Skeletal muscle cell (primary cell): ENCODE data around the gene USF2.
"Not testable (repeated sequence)": the region's sequence is repeated elsewhere in the genome, so short reads cannot be mapped to it uniquely, and the experiment has no call there.

Experiments used
- DNase-seq: peaks from one replicate; pipeline ENCODE4 v3.0.0-alpha.2; 2010; ENCODE audit warnings: low read depth
- H3K4me3 ChIP-seq: 2 replicates; pipeline ENCODE4 v1.5.1; 2011; ENCODE audit warnings: low read depth, mild to moderate bottlenecking, control low read depth, low read length, moderate library complexity

The USF2 gene

DNA sequence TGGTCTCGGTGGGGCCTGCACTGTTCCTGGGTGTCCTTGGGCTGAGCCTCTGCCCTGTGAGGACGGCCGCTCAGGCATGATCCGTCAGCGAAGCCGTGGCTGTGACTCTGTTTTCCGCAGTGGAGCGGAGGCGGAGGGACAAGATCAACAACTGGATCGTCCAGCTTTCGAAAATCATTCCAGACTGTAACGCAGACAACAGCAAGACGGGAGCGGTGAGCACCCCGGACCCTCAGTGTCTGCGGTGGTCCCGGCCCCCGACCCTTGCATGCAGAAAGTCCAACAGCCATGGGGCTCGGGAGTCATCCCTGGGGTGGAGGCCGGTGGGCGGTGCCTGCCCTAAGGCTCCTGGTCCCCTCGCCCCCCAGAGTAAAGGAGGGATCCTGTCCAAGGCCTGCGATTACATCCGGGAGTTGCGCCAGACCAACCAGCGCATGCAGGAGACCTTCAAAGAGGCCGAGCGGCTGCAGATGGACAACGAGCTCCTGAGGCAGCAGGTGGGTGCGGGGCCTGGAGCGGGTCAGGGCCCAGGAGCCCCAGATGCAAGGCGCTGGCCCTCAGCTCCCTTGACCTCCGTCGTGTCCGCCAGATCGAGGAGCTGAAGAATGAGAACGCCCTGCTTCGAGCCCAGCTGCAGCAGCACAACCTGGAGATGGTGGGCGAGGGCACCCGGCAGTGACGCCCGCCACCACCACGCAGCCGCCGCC, 10.0 kb downstream of the USF2 start:
- H3K4me3 ChIP-seq = no peak overlapping the region
- no peak for DNase-seq

DNA sequence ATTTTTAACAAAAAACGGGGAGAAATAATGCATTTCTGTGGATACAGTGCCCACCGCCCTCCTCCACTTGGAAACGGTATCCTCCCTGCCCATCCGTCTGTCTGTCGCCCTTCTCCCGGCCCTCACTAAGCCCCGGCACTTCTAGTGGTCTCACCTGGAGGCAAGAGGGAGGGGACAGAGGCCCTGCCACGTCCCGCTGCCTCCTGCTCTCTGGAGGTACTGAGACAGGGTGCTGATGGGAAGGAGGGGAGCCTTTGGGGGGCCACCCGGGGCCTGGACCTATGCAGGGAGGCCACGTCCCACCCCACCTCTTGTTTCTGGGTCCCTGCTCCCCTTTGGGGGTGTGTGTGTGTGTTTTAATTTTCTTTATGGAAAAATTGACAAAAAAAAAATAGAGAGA, 10.6 kb downstream of the USF2 start:
- H3K4me3 ChIP-seq = no peak overlapping the region
- no peak for DNase-seq

DNA sequence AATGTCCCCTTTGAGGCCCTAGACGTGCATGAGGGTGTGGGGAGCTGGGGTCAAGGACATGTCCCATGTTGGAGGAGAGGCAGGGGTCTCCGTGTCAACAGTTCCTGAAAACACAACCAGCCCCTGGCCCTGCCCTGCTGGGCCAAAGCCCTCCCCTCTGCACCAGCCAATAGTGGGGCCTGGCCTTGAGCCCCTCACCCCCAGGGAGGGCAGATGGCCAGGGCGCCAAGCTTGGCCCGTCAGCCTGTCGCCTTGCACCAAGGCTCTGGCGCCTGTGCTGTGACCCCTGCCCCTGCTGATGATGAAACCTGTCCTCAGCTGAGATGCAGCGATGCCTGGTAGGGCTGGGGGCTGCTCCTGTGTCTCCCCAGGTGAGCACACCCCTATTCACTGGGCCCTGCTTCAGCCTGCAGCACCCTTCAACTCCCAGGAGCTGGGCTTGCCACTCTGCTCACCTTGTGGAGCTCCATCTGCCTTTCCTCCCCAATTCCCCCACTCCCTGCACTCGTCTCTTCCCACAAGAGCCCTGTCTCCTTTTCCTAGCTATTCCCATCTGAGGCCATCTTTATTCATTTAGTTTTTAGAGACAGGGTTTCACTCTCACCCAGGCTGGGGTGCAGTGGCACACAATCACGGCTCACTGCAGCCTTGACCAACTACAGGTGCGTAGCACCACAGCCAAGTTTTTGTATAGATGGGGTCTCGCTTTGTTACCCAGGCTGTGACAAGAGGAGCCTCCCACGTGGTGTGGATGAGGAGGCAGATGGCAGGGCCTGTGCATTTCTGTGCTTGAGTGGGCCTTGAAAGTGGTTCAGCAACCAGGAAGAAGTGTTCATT, 11.4 kb downstream of the USF2 start:
- DNase-seq = no peak
- H3K4me3 ChIP-seq = no peak overlapping the region

DNA sequence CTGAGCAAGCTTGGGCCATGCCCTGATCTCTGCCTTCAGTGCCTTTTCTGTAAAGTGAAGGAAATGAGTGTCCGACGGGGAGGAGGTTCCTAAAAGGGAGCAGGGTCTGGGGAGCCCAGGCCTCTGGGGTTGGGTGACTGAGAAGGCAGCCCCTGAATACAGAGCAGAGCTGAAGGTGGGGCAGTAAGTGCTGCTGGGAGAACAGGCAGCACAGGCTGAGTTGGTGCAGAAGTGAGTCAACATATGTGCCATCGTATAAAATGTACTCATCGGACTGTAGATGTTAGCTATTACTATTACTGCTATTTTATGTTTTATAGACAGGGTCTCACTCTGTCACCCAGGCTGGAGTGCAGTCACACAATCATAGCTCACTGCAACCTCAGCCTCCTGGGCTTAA, 12.5 kb downstream of the USF2 start:
- no peak for DNase-seq
- no peak overlapping the region for H3K4me3 ChIP-seq

DNA sequence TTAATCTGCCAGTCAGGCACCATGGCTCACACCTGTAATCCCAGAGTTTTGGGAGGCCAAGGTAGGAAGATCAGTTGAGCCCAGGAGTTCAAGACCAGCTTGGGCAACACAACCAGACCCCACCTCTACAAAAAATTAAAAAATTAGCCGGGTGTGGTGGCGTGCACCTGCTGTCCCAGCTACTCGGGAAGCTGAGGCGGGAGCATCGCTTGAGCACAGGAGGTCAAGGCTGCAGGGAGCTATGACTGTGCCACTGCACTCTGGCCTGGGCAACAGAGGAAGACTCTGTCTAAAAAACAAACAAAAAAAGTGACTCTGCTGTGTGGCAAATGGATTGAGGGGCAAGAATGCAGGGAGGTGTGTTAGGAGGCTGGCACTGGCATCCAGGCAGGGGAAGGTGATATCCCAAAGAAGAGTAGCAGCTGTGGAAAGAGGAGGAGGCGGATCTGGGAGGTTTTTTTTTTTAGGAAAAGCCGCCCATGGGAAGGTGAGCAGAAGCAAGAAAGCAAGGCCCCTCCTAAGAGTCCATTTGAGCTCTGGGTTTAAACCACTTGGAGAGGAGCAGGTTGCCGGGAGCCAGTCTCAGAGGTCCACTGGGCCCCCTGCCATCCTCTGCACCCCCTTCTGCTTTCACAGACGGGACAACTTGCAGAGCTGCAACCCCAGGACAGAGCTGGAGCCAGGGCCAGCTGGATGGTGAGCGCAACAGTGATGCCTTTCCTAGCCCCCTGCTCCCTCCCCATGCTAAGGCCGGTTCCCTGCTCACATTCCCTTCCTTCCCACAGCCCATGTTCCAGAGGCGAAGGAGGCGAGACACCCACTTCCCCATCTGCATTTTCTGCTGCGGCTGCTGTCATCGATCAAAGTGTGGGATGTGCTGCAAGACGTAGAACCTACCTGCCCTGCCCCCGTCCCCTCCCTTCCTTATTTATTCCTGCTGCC, 15.7 kb downstream of the USF2 start:
- no peak overlapping the region for H3K4me3 ChIP-seq
- no peak for DNase-seq

DNA sequence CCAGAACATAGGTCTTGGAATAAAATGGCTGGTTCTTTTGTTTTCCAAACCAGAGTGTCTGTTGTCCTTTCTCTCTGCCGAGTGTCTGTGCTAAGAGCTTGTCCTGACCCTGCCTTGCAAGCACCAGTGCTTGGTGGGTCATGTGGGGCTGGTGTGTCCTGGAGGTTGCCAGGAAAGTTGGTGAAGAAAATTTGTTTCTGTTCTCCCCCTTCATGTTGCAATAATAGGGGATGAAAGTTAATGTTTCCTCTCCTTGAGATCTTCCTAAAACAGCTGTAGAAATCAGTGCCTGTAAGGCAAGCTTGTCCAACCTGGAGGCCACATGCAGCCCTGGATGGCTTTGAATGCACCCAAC, 16.3 kb downstream of the USF2 start:
- H3K4me3 ChIP-seq = no peak overlapping the region
- DNase-seq = no peak

DNA sequence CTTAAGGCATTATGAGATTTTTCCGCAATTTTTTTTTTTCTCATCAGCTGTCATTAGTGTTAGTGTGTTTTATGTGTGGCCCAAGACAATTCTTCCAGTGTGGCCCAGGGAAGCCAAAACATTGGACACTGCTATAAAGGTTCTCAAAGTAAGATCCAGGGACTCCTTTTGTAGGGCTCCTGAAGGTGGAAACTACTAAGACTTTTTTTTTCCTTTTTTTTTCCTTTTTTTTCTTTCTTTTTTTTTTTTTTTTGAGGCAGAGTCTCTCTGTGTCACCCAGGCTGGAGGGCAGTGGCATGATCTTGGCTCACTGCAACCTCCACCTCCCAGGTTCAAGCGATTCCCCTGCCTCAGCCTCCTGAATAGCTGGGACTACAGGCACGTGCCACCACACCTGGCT, 16.7 kb downstream of the USF2 start:
- not testable (repeated sequence) for DNase-seq, H3K4me3 ChIP-seq

DNA sequence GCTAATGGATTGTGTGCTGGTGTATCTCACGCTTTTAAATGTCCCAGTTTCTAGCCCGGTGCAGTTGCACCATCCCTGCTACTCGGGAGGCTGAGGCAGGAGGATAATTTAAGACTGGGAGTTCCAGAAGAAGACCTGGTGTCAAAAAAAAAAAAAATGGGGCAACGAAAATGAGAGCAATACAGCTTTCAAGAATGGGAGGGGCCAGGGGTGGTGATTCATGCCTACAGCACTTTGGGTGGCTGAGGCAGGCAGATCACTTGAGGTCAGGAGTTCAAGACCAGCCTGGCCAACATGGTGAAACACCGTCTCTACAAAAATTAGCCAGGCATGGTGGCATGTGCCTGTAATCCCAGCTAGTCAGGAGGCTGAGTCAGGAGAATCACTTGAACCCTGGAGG, 17.3 kb downstream of the USF2 start:
- not testable (repeated sequence) for DNase-seq, H3K4me3 ChIP-seq

DNA sequence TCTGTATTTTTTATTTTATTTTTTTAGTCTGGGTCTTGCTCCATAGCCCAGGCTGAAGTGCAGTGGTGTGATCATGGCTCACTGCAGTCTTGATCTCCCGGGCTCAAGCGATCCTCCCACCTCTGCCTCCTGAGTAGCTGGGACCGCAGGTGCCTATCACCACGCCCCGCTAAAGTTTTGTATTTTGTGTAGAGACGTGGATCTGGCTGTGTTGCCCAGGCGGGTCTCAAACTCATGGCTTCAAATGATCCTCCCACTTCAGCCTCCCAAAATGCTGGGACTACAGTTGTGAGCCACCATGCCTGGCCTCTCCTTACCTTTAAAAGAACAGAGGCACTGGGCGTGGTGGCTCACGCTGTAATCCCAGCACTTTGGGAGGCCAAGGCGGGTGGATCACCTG, 19.0 kb downstream of the USF2 start:
- no peak overlapping the region for H3K4me3 ChIP-seq
- DNase-seq = no peak

DNA sequence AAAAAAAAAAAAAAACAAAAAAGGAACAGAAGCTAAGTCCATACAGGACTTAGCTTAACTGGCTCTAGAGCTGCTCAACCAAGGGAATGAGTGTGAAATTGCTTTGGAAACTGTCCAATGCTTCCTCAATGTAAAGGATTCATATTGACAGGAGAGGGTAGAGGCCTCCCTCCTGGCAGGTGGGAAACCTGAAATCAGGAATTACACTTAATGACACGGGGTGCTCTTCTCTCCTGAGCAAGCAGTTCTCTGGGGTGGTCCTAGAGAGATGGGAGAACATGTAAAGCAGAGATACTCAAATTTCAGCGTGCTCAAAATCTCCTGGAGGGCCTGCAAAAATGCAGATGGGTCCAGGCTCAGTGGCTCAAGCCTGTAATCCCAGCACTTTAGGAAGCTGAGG, 19.6 kb downstream of the USF2 start:
- no peak for DNase-seq
- H3K4me3 ChIP-seq = no peak overlapping the region

DNA sequence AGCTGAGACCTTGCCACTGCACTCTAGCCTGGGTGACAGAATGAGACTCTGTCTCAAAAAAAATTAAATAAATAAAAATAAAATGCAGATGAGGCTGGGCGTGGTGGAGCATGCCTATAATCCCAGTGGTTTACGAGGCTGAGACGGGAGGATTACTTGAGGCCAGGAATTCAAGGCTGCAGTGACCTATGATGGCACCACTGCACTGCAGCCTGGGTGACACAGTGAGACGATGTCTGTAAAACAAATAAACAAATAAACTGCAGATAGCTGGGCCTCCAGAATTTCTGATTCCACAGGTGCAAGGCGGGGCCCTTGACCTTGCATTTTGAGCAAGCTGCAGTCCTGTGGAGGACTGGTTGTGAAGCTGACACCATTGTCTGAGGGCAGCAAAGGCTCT, 20.1 kb downstream of the USF2 start:
- no peak overlapping the region for H3K4me3 ChIP-seq
- no peak for DNase-seq

DNA sequence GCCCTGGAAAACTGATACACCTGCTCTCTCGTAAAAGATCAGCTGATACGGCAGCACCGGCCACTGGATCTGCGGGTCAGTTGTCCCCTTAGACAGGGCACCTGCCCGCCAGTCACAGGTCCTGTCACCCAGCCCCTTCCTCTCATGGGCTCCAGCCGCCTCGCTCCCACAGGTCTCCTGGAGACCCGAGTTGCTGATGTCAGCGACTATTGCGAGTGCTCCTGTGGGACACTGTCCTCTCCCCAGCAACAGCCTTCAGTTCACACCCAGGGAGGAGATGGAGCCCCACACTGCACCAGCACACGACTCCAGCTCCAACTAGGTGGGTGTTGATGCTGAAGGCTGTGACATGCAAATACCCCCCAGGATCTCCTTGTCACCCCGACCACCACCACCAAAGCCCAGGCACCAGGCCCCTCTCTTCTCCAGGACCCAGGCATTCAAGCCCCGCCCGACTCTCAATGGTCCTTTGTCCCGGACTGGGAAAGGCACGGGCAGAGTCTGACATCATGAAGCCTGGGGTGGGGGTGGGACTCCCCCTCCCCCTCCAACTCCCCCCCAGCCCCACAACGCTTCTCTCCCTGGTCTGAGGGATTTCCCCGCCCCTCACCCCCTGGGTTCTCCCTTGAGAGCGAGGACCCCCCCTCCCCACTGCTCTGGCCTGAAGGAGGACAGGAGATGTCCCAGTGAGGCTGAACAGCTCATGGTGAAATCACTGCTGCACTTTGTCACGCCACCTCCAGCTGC, 21.8 kb downstream of the USF2 start:
- no peak overlapping the region for H3K4me3 ChIP-seq
- DNase-seq = no peak

DNA sequence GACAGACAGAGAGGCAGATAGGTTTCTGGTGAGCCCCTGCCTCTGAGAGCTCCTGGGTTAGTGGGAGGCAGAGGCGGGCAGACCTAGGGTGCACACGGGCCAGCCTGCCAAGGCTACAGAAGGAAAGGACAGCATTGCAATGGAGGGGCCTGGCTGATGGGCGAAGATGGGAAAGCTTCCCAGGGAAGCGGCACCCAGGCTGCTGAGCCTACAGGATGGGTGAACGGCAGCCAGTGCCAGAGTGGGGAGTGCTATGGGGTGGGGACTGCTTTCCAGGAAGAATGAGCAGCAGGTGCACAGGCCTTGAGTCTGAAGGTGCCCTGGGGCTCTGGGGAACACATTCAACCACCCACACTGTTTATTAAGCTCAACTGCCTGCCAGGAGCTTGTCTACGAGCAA, 22.5 kb downstream of the USF2 start:
- DNase-seq = no peak
- H3K4me3 ChIP-seq = no peak overlapping the region

DNA sequence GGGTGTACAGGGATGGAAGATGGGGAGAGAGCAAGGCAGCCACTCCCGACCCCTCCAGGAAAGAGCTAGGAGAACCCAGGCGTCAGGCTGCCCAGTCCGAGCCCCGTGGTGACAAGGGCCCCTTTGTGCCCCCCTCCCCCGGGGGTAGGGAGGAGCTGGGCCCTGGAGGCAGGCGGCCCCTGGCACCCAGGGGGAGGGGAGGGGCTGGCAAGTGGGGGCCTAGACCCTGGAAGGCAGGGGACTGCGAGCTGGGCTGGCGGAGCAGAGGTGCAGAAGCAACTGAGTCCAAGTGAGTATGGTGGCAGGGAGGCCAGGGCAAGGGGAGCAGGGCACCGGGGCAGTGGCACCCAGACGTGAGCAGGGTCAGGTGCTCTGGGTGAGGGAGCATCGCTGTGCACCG, 23.2 kb downstream of the USF2 start, which contains the start of gene MAG:
TSS of gene MAG (plus strand) at position 246 of the 400 bp plus-strand sequence. CDS start 3,248 bp downstream, outside the sequence.
- no peak for DNase-seq

DNA sequence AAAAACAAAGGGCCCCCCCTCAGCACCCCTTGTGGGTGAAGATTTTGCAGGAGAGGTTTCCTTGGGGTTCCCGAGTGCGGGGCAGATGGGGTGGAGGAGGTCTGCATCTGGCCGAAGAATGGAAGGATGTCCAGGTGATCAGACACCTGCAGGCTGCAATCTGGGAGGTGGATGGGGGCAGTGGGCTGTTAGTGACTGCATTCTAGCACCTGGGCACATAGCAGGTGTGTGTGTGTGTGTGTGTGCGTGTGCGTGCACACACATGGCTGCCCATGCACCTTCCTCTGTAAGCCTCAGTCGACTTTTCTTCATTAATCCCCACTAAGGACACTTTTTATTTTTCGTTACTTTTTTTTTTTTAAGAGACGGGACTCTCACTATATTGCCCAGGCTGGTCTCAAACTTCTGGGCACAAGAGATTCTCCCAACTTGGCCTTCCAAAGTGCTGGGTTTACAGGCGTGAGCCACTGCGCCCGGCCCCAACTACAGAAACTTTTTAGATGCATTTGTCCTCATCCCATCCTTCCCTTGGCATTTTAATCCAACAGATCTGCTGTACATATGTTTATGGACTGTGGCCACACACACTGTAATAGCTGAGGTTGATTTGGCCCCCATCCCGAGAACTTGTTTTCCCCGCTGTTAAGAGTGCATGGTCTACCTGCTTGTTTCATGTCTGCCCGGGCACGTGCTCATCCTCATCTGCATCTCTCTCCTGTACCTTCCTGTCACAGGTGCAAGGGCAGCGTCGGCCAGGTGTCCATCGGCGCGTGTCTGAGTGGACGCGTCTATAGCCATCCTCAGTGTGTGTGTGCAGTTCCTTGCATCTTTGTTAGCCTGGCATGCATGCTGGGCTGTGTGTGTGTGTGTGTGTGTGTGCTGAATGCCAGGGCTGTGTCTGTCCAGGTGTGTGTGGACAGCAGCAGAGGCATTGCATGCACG, 23.9 kb downstream of the USF2 start:
- no peak for DNase-seq
- H3K4me3 ChIP-seq = no peak overlapping the region

More for the DNA sequence above, 23.2 kb downstream of the USF2 start, which contains the start of gene MAG:
- H3K4me3 ChIP-seq = no peak within 1 kb of the TSS

DNA sequence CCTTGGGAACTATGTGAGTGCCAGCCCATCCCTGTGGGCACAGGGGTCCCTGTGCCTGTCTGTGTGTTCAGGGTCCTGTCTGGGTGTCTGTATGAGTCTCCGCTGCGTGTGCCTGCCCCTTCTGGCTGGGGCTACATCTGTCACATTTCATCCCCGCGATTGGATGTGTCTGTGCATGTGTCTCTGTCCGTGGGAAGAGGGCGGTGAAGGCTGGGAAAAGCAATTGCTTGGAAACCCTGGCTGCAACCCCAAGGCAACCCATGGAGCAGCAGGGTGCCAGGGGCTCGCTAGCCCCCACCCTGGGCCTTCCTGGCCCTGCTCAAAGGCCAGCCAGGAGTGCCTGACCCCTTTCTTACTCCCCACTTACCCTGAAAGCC, 24.6 kb downstream of the USF2 start:
- no peak for DNase-seq
- no peak overlapping the region for H3K4me3 ChIP-seq

DNA sequence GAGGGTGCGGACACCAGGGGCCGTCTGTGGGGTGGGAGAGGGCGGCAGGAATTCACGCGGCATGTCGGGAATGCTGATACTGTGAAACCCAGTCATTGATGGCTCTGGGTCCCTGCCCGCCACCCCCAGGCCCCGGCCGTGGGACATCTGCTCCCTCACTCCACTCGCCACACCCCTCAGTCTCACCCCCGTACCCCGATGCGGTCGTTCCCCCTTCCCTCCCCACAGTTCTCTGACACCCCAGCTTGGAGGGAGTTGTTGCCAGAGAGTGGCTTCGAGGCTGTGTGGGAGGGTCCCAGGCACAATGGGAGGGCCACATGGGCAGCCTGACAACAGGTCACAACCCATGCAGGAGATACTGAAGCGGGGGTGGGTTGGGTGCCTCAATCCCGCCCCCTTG, 25.0 kb downstream of the USF2 start:
- no peak for DNase-seq
- no peak overlapping the region for H3K4me3 ChIP-seq

DNA sequence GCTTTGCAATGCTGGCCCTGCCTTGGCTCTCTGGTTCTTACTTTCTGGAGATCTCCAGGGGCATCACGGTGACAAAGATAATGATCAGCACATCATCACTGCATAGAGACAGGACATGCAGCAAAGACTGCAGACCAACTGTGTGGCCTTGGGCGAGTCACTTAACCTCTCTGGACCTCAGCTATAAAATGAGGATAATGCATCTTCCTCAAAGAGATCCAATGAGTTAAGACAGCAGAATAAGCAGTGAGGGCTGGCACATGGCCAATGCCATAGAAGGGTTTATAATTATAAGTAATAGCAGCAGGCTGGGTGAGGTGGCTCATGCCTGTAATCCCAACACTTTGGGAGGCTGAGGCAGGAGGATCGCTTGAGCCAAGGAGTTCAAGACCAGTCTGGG, 25.6 kb downstream of the USF2 start:
- no peak overlapping the region for H3K4me3 ChIP-seq
- DNase-seq = no peak
